Heart left ventricle (tissue), 13 donors: ENCODE data around the gene ETV6.

ENCODE experiments used
- POLR2A ChIP-seq, 2 donors: fragments of 450-650 bp; IDR thresholded peaks; one replicate each; pipeline ENCODE4 v1.6.1; 2017; ENCODE audit warnings: antibody characterized with exemption in 2 of 2, mild to moderate bottlenecking in 2 of 2, moderate library complexity in 2 of 2
- TF ChIP-seq, protein P1 (sequence below), 12 donors: fragments of 200-600 bp; sonication (generic) in 4 of 12; IDR thresholded peaks; one replicate each; pipeline versions ENCODE4 v1.5.0 to v1.8.0; 2018 to 2022; ENCODE audit warnings: antibody characterized with exemption in 12 of 12, mild to moderate bottlenecking in 5 of 12
- donor health status: ischemic (EF 13 %, LVEDD 7.1; RV severe dilation, severe dysfunction).
- donor health status: DM: no; HTN: yes; CAD: no.
- donor health status: DM: no; HTN: no; CAD: no.
- donor health status: ischemic (EF 25% LVEDD 6.9; RV normal size, moderate dysfunction).
- donor health status: ischemic (EF 25% LVEDD 5.7; RV mildly dilated, moderate dysfunction).
- donor health status: ischemic (EF 35%, LVEDD 5.7; RV mildly dilated, moderate dysfunction).
- donor health status: nonischemic (EF 11% LVEDD 7.7; RV severe dilation, severe dysfunction).
- donor health status: DM: yes; HTN: yes; CAD: no.
- donor health status: PGD.
- donor health status: ischemic (EF 29% LVEDD 5.4; RV normal size, mild dysfunction).
- donor health status: nonischemic (EF 23%, LVEDD 6.1; RV moderate dilation, normal function).

- TF ChIP-seq, protein P1, sequence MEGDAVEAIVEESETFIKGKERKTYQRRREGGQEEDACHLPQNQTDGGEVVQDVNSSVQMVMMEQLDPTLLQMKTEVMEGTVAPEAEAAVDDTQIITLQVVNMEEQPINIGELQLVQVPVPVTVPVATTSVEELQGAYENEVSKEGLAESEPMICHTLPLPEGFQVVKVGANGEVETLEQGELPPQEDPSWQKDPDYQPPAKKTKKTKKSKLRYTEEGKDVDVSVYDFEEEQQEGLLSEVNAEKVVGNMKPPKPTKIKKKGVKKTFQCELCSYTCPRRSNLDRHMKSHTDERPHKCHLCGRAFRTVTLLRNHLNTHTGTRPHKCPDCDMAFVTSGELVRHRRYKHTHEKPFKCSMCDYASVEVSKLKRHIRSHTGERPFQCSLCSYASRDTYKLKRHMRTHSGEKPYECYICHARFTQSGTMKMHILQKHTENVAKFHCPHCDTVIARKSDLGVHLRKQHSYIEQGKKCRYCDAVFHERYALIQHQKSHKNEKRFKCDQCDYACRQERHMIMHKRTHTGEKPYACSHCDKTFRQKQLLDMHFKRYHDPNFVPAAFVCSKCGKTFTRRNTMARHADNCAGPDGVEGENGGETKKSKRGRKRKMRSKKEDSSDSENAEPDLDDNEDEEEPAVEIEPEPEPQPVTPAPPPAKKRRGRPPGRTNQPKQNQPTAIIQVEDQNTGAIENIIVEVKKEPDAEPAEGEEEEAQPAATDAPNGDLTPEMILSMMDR (IDR thresholded peaks at IDR 0.05), result no peak
- no peak for TF ChIP-seq POLR2A (IDR thresholded peaks at IDR 0.05)
These were observed 177.1 kb downstream of the ETV6 start for GRCh38 chr12:11826574-11826973.
